Renal cortex interstitium (tissue), 11 donors: ENCODE results near the gene ALK. TPM values are rescaled to one million over a fixed set of nuclear protein-coding genes. Genes with fewer than 3 reads are reported as not detected.
A peak's percentile ranks its signal among the peaks of the same experiment; 100 is the strongest.

Source experiments
- DNase-seq, 11 donors: peaks; one replicate each; pipeline ENCODE4 v3.0.0-alpha.2; 2013; ENCODE audit warnings: low read depth in 9 of 11, low spot score in 4 of 11; ENCODE audit errors: extremely low read depth in 1 of 11
- polyA plus RNA-seq, 3 donors: library from polyadenylated mRNA; unstranded; fragments of 120-200 nt; gene quantifications; one replicate each; pipeline ENCODE4 v1.2.1, GENCODE V29; 2013; ENCODE audit not compliant: insufficient read length in 3 of 3

Gene ALK
- polyA plus RNA-seq, 3 donors = 0.17 to 0.60 (median 0.35) TPM

GRCh38 chr2:29744976-29745375 lies 176.4 kb downstream of the ALK start:
- no peak for DNase-seq

GRCh38 chr2:29743516-29743915 lies 177.9 kb downstream of the ALK start:
- no peak for DNase-seq

- no peak for DNase-seq
These were observed 178.7 kb downstream of the ALK start for GRCh38 chr2:29742656-29743055.

- DNase-seq = no peak
These were observed 180.3 kb downstream of the ALK start for GRCh38 chr2:29741132-29741531.

- no peak for DNase-seq
These were observed 187.4 kb downstream of the ALK start for GRCh38 chr2:29733965-29734364.

GRCh38 chr2:29733213-29733612 lies 188.2 kb downstream of the ALK start:
- no peak for DNase-seq

GRCh38 chr2:29731948-29732347 lies 189.4 kb downstream of the ALK start:
- DNase-seq = no peak

GRCh38 chr2:29729932-29730331 lies 191.5 kb downstream of the ALK start:
- no peak for DNase-seq

GRCh38 chr2:29729401-29729800 lies 192.0 kb downstream of the ALK start:
- no peak for DNase-seq

GRCh38 chr2:29726976-29727375 lies 194.4 kb downstream of the ALK start:
- DNase-seq = no peak

GRCh38 chr2:29725610-29726009 lies 195.8 kb downstream of the ALK start:
- no peak for DNase-seq

- no peak for DNase-seq
These were observed 197.1 kb downstream of the ALK start for GRCh38 chr2:29724282-29724681.

GRCh38 chr2:29723255-29724001 lies 198.0 kb downstream of the ALK start:
- DNase-seq = no peak

GRCh38 chr2:29719639-29720038 lies 201.7 kb downstream of the ALK start:
- no peak for DNase-seq

GRCh38 chr2:29718076-29718686 lies 203.2 kb downstream of the ALK start:
- DNase-seq = no peak

- no peak for DNase-seq
These were observed 205.7 kb downstream of the ALK start for GRCh38 chr2:29715655-29716054.

- DNase-seq = no peak
These were observed 207.1 kb downstream of the ALK start for GRCh38 chr2:29714333-29714732.

GRCh38 chr2:29706171-29706720 lies 215.1 kb downstream of the ALK start:
- DNase-seq = no peak

- DNase-seq = peak in 8 of 11 donors; percentile 8 to 53 (median 18)
These were observed 215.8 kb downstream of the ALK start for GRCh38 chr2:29705616-29706015.

GRCh38 chr2:29703336-29703735 lies 218.1 kb downstream of the ALK start:
- no peak for DNase-seq

- no peak for DNase-seq
These were observed 219.1 kb downstream of the ALK start for GRCh38 chr2:29702276-29702675.
